AG08396 (cell line): ENCODE results near the gene NEAT1.
A peak's percentile ranks its signal among the peaks of the same experiment; 100 is the strongest.

Source experiments
- DNase-seq: peaks from one replicate; pipeline ENCODE4 v3.0.0; 2012; ENCODE audit warnings: low spot score, mixed read lengths

Gene NEAT1

GRCh38 chr11:65389294-65389980 is 33.2 kb upstream of the NEAT1 start:
- no peak for DNase-seq

- DNase-seq = peak; percentile 53
Measured at GRCh38 chr11:65390099-65390941, 32.3 kb upstream of the NEAT1 start.

GRCh38 chr11:65390996-65391395 is 31.6 kb upstream of the NEAT1 start:
- peak; percentile 69 for DNase-seq

- no peak for DNase-seq
Measured at GRCh38 chr11:65392186-65392829, 30.3 kb upstream of the NEAT1 start.

GRCh38 chr11:65392899-65393298 is 29.7 kb upstream of the NEAT1 start:
- DNase-seq = no peak

- no peak for DNase-seq
Measured at GRCh38 chr11:65393513-65394079, 29.0 kb upstream of the NEAT1 start.

GRCh38 chr11:65394125-65394536 is 28.5 kb upstream of the NEAT1 start:
- DNase-seq = no peak

GRCh38 chr11:65395961-65396530 is 26.6 kb upstream of the NEAT1 start:
- no peak for DNase-seq

GRCh38 chr11:65396769-65397745 is 25.5 kb upstream of the NEAT1 start:
- no peak for DNase-seq

- DNase-seq = no peak
Measured at GRCh38 chr11:65398362-65398910, 24.2 kb upstream of the NEAT1 start.

- DNase-seq = no peak
Measured at GRCh38 chr11:65399249-65399648, 23.3 kb upstream of the NEAT1 start.

- DNase-seq = no peak
Measured at GRCh38 chr11:65399845-65400244, 22.8 kb upstream of the NEAT1 start.

GRCh38 chr11:65400307-65401072 is 22.1 kb upstream of the NEAT1 start:
- no peak for DNase-seq

GRCh38 chr11:65401073-65401802 is 21.4 kb upstream of the NEAT1 start:
- DNase-seq = no peak

- no peak for DNase-seq
Measured at GRCh38 chr11:65401803-65402248, 20.8 kb upstream of the NEAT1 start.

GRCh38 chr11:65402790-65403189 is 19.8 kb upstream of the NEAT1 start:
- no peak for DNase-seq

- no peak for DNase-seq
Measured at GRCh38 chr11:65403607-65404121, 18.9 kb upstream of the NEAT1 start.

GRCh38 chr11:65404210-65404609 is 18.4 kb upstream of the NEAT1 start:
- no peak for DNase-seq
